GM18873 (cell line): Measurements from ENCODE around the gene SPATS2L.

Experiments used
- ATAC-seq: cut with Tn5 transposase; IDR thresholded peaks from one replicate; pipeline ENCODE4 v1.9.1; 2021; ENCODE audit warnings: mild to moderate bottlenecking, moderate library complexity, moderate number of reproducible peaks; ENCODE audit not compliant: unreplicated experiment, low FRiP score

SPATS2L gene

GRCh38 chr2:200317975-200318374 lies 11.5 kb downstream of the SPATS2L start:
- no peak for ATAC-seq

- no peak for ATAC-seq
These were observed 12.5 kb downstream of the SPATS2L start for GRCh38 chr2:200318940-200319435.

- no peak for ATAC-seq
These were observed 13.2 kb downstream of the SPATS2L start for GRCh38 chr2:200319548-200320337.

- ATAC-seq = no peak
These were observed 13.9 kb downstream of the SPATS2L start for GRCh38 chr2:200320344-200320743.

GRCh38 chr2:200320991-200321390 lies 14.5 kb downstream of the SPATS2L start:
- ATAC-seq = no peak

GRCh38 chr2:200321780-200322534 lies 15.5 kb downstream of the SPATS2L start:
- ATAC-seq = no peak

- no peak for ATAC-seq
These were observed 16.1 kb downstream of the SPATS2L start for GRCh38 chr2:200322607-200323006.

- no peak for ATAC-seq
These were observed 17.9 kb downstream of the SPATS2L start for GRCh38 chr2:200324362-200324761.

- ATAC-seq = no peak
These were observed 22.9 kb downstream of the SPATS2L start for GRCh38 chr2:200329384-200329783.

GRCh38 chr2:200329798-200330197 lies 23.3 kb downstream of the SPATS2L start:
- ATAC-seq = no peak

GRCh38 chr2:200330351-200331060 lies 24.0 kb downstream of the SPATS2L start:
- ATAC-seq = no peak

GRCh38 chr2:200331061-200331400 lies 24.5 kb downstream of the SPATS2L start:
- no peak for ATAC-seq

- ATAC-seq = no peak
These were observed 29.2 kb downstream of the SPATS2L start for GRCh38 chr2:200335657-200336056.

- no peak for ATAC-seq
These were observed 30.6 kb downstream of the SPATS2L start for GRCh38 chr2:200336980-200337615.

- no peak for ATAC-seq
These were observed 31.1 kb downstream of the SPATS2L start for GRCh38 chr2:200337621-200338020.

GRCh38 chr2:200338692-200339091 lies 32.2 kb downstream of the SPATS2L start:
- no peak for ATAC-seq

- ATAC-seq = no peak
These were observed 34.2 kb downstream of the SPATS2L start for GRCh38 chr2:200340508-200341224.

- no peak for ATAC-seq
These were observed 34.9 kb downstream of the SPATS2L start for GRCh38 chr2:200341376-200341775.

- no peak for ATAC-seq
These were observed 35.7 kb downstream of the SPATS2L start for GRCh38 chr2:200342235-200342634.

GRCh38 chr2:200342654-200343053 lies 36.2 kb downstream of the SPATS2L start:
- ATAC-seq = no peak
